VCaP (cell line): ENCODE results near the gene RAD51D.
A peak's percentile ranks its signal among the peaks of the same experiment; 100 is the strongest.

ENCODE experiments used
- H3K27ac ChIP-seq: fragments of 450-650 bp; 2 replicates; pipeline ENCODE4 v1.5.1; 2017
- CTCF ChIP-seq: fragments of 450-650 bp; conservative IDR thresholded peaks from 2 replicates; pipeline ENCODE4 v1.5.1; 2017; ENCODE audit warnings: mild to moderate bottlenecking, moderate library complexity

RAD51D gene

GRCh38 chr17:35082073-35082657 is 37.5 kb downstream of the RAD51D start:
- no peak overlapping the region for H3K27ac ChIP-seq
- TF ChIP-seq CTCF = no peak

- TF ChIP-seq CTCF = no peak
- H3K27ac ChIP-seq = no peak overlapping the region
These were observed 38.0 kb downstream of the RAD51D start for GRCh38 chr17:35081638-35082037.

GRCh38 chr17:35080536-35080935 is 39.1 kb downstream of the RAD51D start:
- no peak overlapping the region for H3K27ac ChIP-seq
- TF ChIP-seq CTCF = no peak

- no peak for TF ChIP-seq CTCF
- no peak overlapping the region for H3K27ac ChIP-seq
These were observed 39.9 kb downstream of the RAD51D start for GRCh38 chr17:35079547-35080423.

GRCh38 chr17:35076874-35077273 is 42.8 kb downstream of the RAD51D start:
- no peak for TF ChIP-seq CTCF
- H3K27ac ChIP-seq = no peak overlapping the region

GRCh38 chr17:35074711-35075707 is 44.7 kb downstream of the RAD51D start:
- no peak for TF ChIP-seq CTCF
- H3K27ac ChIP-seq = peak overlapping the region; percentile 1; the same call in 1 of the 2 replicates
